GM21825 (cell line): ENCODE results near the gene SH3GL3.

Experiments
- ATAC-seq: cut with Tn5 transposase; IDR thresholded peaks from one replicate; pipeline ENCODE4 v1.9.1; 2021; ENCODE audit warnings: mild to moderate bottlenecking, moderate library complexity; ENCODE audit not compliant: unreplicated experiment

SH3GL3 gene

GRCh38 chr15:83446904-83447709 lies at the start of gene SH3GL3:
Gene SH3GL3 (plus strand): TSS chr15:83447341. CDS start chr15:83447534, 193 bp downstream.
- ATAC-seq: no peak

GRCh38 chr15:83398626-83399025 lies 48.5 kb upstream of the SH3GL3 start:
- no peak for ATAC-seq

- no peak for ATAC-seq
Observed at GRCh38 chr15:83404121-83404520, 43.0 kb upstream of the SH3GL3 start.

- no peak for ATAC-seq
Observed at GRCh38 chr15:83410532-83410931, 36.6 kb upstream of the SH3GL3 start.

GRCh38 chr15:83413054-83413719 lies 34.0 kb upstream of the SH3GL3 start:
- ATAC-seq: no peak

GRCh38 chr15:83422081-83422480 lies 25.1 kb upstream of the SH3GL3 start:
- ATAC-seq: no peak

- ATAC-seq: no peak
Observed at GRCh38 chr15:83422541-83422940, 24.6 kb upstream of the SH3GL3 start.

- ATAC-seq: no peak
Observed at GRCh38 chr15:83424101-83424500, 23.0 kb upstream of the SH3GL3 start.

GRCh38 chr15:83430441-83430840 lies 16.7 kb upstream of the SH3GL3 start:
- no peak for ATAC-seq

GRCh38 chr15:83431521-83431920 lies 15.6 kb upstream of the SH3GL3 start:
- no peak for ATAC-seq

GRCh38 chr15:83435202-83435601 lies 11.9 kb upstream of the SH3GL3 start:
- ATAC-seq: no peak

- ATAC-seq: no peak
Observed at GRCh38 chr15:83435782-83436181, 11.4 kb upstream of the SH3GL3 start.

GRCh38 chr15:83436513-83437158 lies 10.5 kb upstream of the SH3GL3 start:
- ATAC-seq: no peak

- ATAC-seq: no peak
Observed at GRCh38 chr15:83443076-83443847, 3.9 kb upstream of the SH3GL3 start.

GRCh38 chr15:83444936-83445335 lies 2.2 kb upstream of the SH3GL3 start:
- ATAC-seq: no peak

- ATAC-seq: no peak
Observed at GRCh38 chr15:83445643-83446042, 1.5 kb upstream of the SH3GL3 start.

GRCh38 chr15:83446417-83446816 lies 724 bp upstream of the SH3GL3 start:
- ATAC-seq: no peak

GRCh38 chr15:83449250-83449671 lies 2.1 kb downstream of the SH3GL3 start:
- ATAC-seq: no peak

- no peak for ATAC-seq
Observed at GRCh38 chr15:83449937-83450506, 2.9 kb downstream of the SH3GL3 start.

- no peak for ATAC-seq
Observed at GRCh38 chr15:83457149-83457548, 10.0 kb downstream of the SH3GL3 start.

- ATAC-seq: no peak
Observed at GRCh38 chr15:83458381-83458780, 11.2 kb downstream of the SH3GL3 start.
